ENCODE data around the gene SYK. TPM values are rescaled to one million over a fixed set of nuclear protein-coding genes. Genes with fewer than 3 reads are reported as not detected.

The SYK gene
- total and polyA plus RNA-seq, 2 donors (not counting 1 experiment from before 2014, with no cell fraction given) = not detected

DNA sequence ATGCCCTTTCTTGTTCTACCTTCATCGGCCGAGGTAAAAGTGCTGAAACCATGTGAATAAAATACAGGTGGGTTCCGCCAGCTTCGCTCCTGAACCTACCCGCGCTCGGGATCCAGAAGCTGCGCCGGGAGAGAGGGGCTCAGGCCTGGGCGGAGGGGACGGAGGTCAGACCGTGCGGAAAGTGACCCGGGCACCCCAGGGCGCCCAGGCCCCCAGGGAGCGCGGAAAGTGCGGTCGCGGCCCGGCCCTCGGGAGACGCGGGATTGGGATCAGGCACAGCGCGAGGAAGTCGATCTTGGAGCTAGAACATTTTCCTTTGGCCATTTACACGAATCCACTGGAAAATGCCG lies 329 bp downstream of the SYK start:
- Histone ChIP-seq H3K4me2 (ENCODE audit: extremely low read depth, insufficient read depth, low read length) (no peak overlapping the region), H2AFZ (ENCODE audit: low read length) (no peak overlapping the region), H3K9ac (ENCODE audit: insufficient read depth, low read length) (no peak overlapping the region), H3K9me3 (ENCODE audit: control insufficient read depth, insufficient read depth, low read depth, low read length) (no peaks in the 10 kb centered on the region), H3K36me3 (ENCODE audit: control insufficient read depth, insufficient read depth, low read length) (no peaks in the 10 kb centered on the region), H3K27me3 (ENCODE audit: control insufficient read depth, insufficient read depth, low read length) (peaks cover 14% of the 10 kb centered on the region), H3K27ac (ENCODE audit: insufficient read depth, low read length) (no peak overlapping the region), H3K4me3 (replicated peaks in 1 of 4; ENCODE audit: control extremely low read depth in 1 of 4, insufficient read depth in 1 of 4, low read depth in 3 of 4, low read length in 4 of 4) (no peak overlapping the region), H3K79me2 (ENCODE audit: control insufficient read depth, insufficient read depth, low read length) (no peaks in the 10 kb centered on the region), H4K20me1 (ENCODE audit: control insufficient read depth, extremely low read depth, insufficient read depth, low read length) (no peaks in the 10 kb centered on the region), H3K4me1 (ENCODE audit: control insufficient read depth, extremely low read depth, insufficient read depth, low read length) (no peaks in the 10 kb centered on the region)
- DNase-seq (ENCODE audit: low read depth in 2 of 2) = no peak
- TF ChIP-seq CTCF (conservative IDR thresholded peaks at IDR 0.05 in 1 of 2, IDR thresholded peaks at IDR 0.05 in 1 of 2; ENCODE audit: low read depth in 1 of 2, low read length in 2 of 2) = no peak
- TF ChIP-seq EZH2 (IDR thresholded peaks at IDR 0.05; ENCODE audit: low read length, missing control alignments) = no peak

DNA sequence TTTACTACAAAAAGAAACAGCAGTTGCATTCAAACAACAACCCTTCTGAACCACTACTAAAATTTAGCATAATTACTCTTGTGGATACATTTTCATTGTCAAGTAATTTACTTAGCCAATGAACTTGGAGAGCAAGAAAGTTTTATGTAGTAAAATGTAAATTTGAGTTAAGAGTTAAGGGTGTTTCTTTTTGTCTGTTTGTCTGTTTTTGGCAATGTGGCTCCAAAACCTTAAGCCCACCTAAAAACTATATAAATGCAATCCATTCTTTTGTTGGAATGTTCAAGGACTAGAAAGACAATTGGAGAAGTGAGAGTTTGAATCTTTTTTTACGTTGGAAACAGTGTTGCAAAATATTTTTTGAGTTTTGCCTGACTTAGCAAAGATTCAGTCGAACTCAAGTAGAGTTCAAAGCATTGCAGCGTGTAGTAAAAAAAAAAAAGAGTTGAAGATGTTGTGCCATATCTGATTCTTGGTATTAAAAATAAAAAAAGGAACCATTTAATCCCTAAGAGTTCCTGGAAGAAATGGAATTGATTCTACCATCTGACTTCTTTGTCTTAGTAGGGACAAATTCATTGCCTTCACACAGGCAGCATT lies 867 bp downstream of the SYK start:
- Histone ChIP-seq H3K27ac (ENCODE audit: insufficient read depth, low read length) (no peak overlapping the region), H3K9ac (ENCODE audit: insufficient read depth, low read length) (no peak overlapping the region), H3K36me3 (ENCODE audit: control insufficient read depth, insufficient read depth, low read length) (no peaks in the 10 kb centered on the region), H4K20me1 (ENCODE audit: control insufficient read depth, extremely low read depth, insufficient read depth, low read length) (no peaks in the 10 kb centered on the region), H3K4me3 (replicated peaks in 1 of 4; ENCODE audit: control extremely low read depth in 1 of 4, insufficient read depth in 1 of 4, low read depth in 3 of 4, low read length in 4 of 4) (no peak overlapping the region), H3K9me3 (ENCODE audit: control insufficient read depth, insufficient read depth, low read depth, low read length) (no peaks in the 10 kb centered on the region), H3K79me2 (ENCODE audit: control insufficient read depth, insufficient read depth, low read length) (no peaks in the 10 kb centered on the region), H2AFZ (ENCODE audit: low read length) (no peak overlapping the region), H3K27me3 (ENCODE audit: control insufficient read depth, insufficient read depth, low read length) (peaks cover 14% of the 10 kb centered on the region), H3K4me1 (ENCODE audit: control insufficient read depth, extremely low read depth, insufficient read depth, low read length) (no peaks in the 10 kb centered on the region), H3K4me2 (ENCODE audit: extremely low read depth, insufficient read depth, low read length) (no peak overlapping the region)
- TF ChIP-seq CTCF (conservative IDR thresholded peaks at IDR 0.05 in 1 of 2, IDR thresholded peaks at IDR 0.05 in 1 of 2; ENCODE audit: low read depth in 1 of 2, low read length in 2 of 2) = no peak
- TF ChIP-seq EZH2 (IDR thresholded peaks at IDR 0.05; ENCODE audit: low read length, missing control alignments) = no peak
- DNase-seq (ENCODE audit: low read depth in 2 of 2) = no peak

DNA sequence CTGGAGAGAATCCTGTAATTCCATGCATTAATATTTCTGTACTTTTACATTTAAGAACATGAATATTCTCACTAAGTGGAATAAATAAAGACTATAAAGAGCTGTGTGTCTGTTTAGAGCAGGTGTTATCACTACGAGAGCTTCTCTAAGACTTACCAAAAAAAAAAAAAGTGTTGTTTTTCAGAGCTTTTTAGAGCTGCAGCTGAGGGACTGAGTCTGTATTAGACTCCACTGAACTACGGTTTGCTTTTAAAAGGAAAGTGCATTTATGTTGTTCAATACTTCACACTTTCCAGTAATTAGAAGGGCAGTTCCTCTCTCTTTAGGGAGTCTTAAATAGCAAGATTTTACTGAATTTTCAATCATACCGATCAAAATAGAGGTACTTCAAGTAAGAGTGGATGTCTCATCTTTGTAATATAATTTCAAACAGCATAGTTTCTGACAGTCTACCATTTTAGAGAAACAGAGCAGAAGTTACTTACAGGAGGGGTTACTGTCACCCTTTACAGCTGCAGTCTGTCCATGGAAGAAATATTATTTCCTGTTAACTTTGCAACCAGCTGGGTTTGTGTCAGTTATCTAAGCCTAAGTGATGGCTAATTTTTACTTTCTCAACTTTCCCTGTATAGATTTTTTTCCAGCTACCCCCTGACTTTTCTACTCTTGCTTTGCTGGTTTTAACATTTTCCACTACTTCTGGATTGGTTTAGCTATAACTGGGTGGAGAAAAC lies 2.4 kb downstream of the SYK start:
- no peaks in the 10 kb centered on the region for H3K79me2 ChIP-seq (ENCODE audit: control insufficient read depth, insufficient read depth, low read length)
- H3K4me1 ChIP-seq (ENCODE audit: control insufficient read depth, extremely low read depth, insufficient read depth, low read length) = no peaks in the 10 kb centered on the region
- no peak overlapping the region for H3K4me3 ChIP-seq (replicated peaks in 1 of 4; ENCODE audit: control extremely low read depth in 1 of 4, insufficient read depth in 1 of 4, low read depth in 3 of 4, low read length in 4 of 4)
- no peak for DNase-seq (ENCODE audit: low read depth in 2 of 2)
- H3K9me3 ChIP-seq (ENCODE audit: control insufficient read depth, insufficient read depth, low read depth, low read length) = no peaks in the 10 kb centered on the region
- H2AFZ ChIP-seq (ENCODE audit: low read length) = no peak overlapping the region
- H3K4me2 ChIP-seq (ENCODE audit: extremely low read depth, insufficient read depth, low read length) = no peak overlapping the region
- no peak for TF ChIP-seq EZH2 (IDR thresholded peaks at IDR 0.05; ENCODE audit: low read length, missing control alignments)
- no peak for TF ChIP-seq CTCF (conservative IDR thresholded peaks at IDR 0.05 in 1 of 2, IDR thresholded peaks at IDR 0.05 in 1 of 2; ENCODE audit: low read depth in 1 of 2, low read length in 2 of 2)
- no peak overlapping the region for H3K27ac ChIP-seq (ENCODE audit: insufficient read depth, low read length)
- H3K36me3 ChIP-seq (ENCODE audit: control insufficient read depth, insufficient read depth, low read length) = no peaks in the 10 kb centered on the region
- H3K27me3 ChIP-seq (ENCODE audit: control insufficient read depth, insufficient read depth, low read length) = peaks cover 14% of the 10 kb centered on the region
- H3K9ac ChIP-seq (ENCODE audit: insufficient read depth, low read length) = no peak overlapping the region
- no peaks in the 10 kb centered on the region for H4K20me1 ChIP-seq (ENCODE audit: control insufficient read depth, extremely low read depth, insufficient read depth, low read length)
